Esophagus squamous epithelium (tissue), 5 donors: ENCODE measurements around the gene C5AR2. TPM values are rescaled to one million over a fixed set of nuclear protein-coding genes. Genes with fewer than 3 reads are reported as not detected.
"Not testable (repeated sequence)": the region's sequence is repeated elsewhere in the genome, so short reads cannot be mapped to it uniquely, and the experiment has no call there.

Source experiments
- DNase-seq: peaks from one replicate; lab custom pipeline; 2025; lab: John Stamatoyannopoulos, UW
- H3K27ac ChIP-seq, 4 donors: fragments of 200-600 bp; sonication (generic); one replicate each; pipeline ENCODE4 v1.5.1; 2016 to 2019; ENCODE audit warnings: mild to moderate bottlenecking in 1 of 4
- H3K27me3 ChIP-seq, 4 donors: fragments of 200-600 bp; sonication (generic); 1 replicate in 3 of 4; 2 replicates in 1 of 4; pipeline versions ENCODE4 v1.5.1 to v1.6.0; 2017 to 2021; ENCODE audit warnings: antibody characterized with exemption in 1 of 4
- H3K36me3 ChIP-seq, 3 donors: fragments of 200-600 bp; sonication (generic); one replicate each; pipeline ENCODE4 v1.5.1; 2016 to 2019
- H3K4me1 ChIP-seq, 3 donors: fragments of 200-600 bp; sonication (generic); one replicate each; pipeline ENCODE4 v1.5.1; 2017 to 2019
- H3K4me3 ChIP-seq, 4 donors: fragments of 200-600 bp; sonication (generic); 1 replicate in 3 of 4; 2 replicates in 1 of 4; pipeline ENCODE4 v1.5.1; 2016 to 2019; ENCODE audit warnings: mild to moderate bottlenecking in 2 of 4, moderate library complexity in 1 of 4
- H3K9me3 ChIP-seq, 3 donors: fragments of 200-600 bp; sonication (generic); one replicate each; pipeline ENCODE4 v1.5.1; 2016 to 2019
- CTCF ChIP-seq, 6 experiments: fragments of 450-650 bp in 4 of 6; fragments of 200-600 bp in 2 of 6; sonication (generic) in 2 of 6; IDR thresholded peaks; one replicate each; pipeline ENCODE4 v1.5.1; 2016 to 2019; ENCODE audit warnings: antibody characterized with exemption in 6 of 6, mild to moderate bottlenecking in 4 of 6, moderate library complexity in 4 of 6
- POLR2A ChIP-seq, 4 donors: fragments of 450-650 bp; IDR thresholded peaks; one replicate each; pipeline ENCODE4 v1.6.1; 2017; ENCODE audit warnings: antibody characterized with exemption in 4 of 4, mild to moderate bottlenecking in 4 of 4, moderate library complexity in 3 of 4
- WGBS, 2 donors: methylation state at CpG; one replicate each; pipeline ENCODE4 v1.1.5; 2018; 5-methylcytosine and 5-hydroxymethylcytosine counted together
- intact Hi-C: fragments of 100-400 bp; cut with DNase I; formaldehyde crosslinking; loops from one replicate; pipeline ENCODE4 v1.15.0; 2022
- total RNA-seq, 4 donors: library from RNA; depleted of rRNA; stranded (reverse); fragments of >200 nt; gene quantifications; one replicate each; pipeline ENCODE4 v1.1.0, GENCODE V29; 2016
- donor health status: DM: yes; HTN: yes; CAD: no.

The C5AR2 gene
- total RNA-seq, 4 donors from 2014 or later: 0.21 to 1.3 (median 0.63) TPM

DNA sequence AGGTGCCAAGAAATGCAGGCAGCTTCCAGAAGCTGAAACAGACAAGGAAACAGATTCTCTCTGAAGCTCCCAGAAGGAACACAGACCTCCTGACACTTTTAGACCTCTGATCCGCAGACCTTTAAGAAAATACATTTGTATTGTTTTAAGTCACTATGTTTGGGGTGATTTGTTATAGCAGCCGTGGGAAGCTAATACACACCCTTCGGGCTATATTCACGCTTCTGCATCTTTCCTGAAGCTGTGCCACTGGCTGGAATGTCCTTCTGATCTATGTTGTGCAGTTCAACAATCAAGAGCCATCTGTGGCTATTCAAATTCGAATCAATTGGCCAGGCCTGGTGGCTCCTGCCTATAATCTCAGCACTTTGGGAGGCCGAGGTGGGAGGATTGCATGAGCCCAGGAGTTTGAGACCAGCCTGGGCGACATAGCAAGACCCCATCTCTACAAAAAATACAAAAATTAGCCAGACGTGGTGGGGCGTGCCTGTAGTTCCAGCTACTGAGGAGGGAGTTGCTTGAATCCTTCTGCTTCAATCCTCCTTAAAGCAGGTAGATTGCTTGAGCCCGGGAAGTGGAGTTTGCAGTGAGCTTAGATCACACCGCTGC, 11.3 kb downstream of the C5AR2 start:
- TF ChIP-seq POLR2A (IDR thresholded peaks at IDR 0.05) (no peak), CTCF (IDR thresholded peaks at IDR 0.05) (no peak)
- Histone ChIP-seq H3K9me3 (no peaks in the 10 kb centered on the region), H3K27ac (no peak overlapping the region), H3K36me3 (no peaks in the 10 kb centered on the region), H3K4me3 (no peak overlapping the region), H3K4me1 (no peaks in the 10 kb centered on the region), H3K27me3 (no peaks in the 10 kb centered on the region)
- DNase-seq: no peak
- intact Hi-C loops: no loop called here
- 73 to 83% methylated on average over 10 to 11 of the region's 11 CpGs for WGBS, 2 donors

GRCh38 chr19:47344425-47344824, 12.4 kb downstream of the C5AR2 start:
- no peaks in the 10 kb centered on the region for H3K9me3 ChIP-seq
- TF ChIP-seq CTCF (IDR thresholded peaks at IDR 0.05): no peak
- TF ChIP-seq POLR2A (IDR thresholded peaks at IDR 0.05): no peak
- no peaks in the 10 kb centered on the region for H3K36me3 ChIP-seq
- no peaks in the 10 kb centered on the region for H3K27me3 ChIP-seq
- no peak overlapping the region for H3K4me3 ChIP-seq
- DNase-seq: no peak
- 88 to 100% methylated on average over 1 of the region's 1 CpG for WGBS, 2 donors
- intact Hi-C loops: no loop called here
- no peak overlapping the region for H3K27ac ChIP-seq
- peaks cover 0 to 6% (median 3%) of the 10 kb centered on the region in 3 donors for H3K4me1 ChIP-seq

- H3K9me3 ChIP-seq, intact Hi-C loops, H3K36me3 ChIP-seq, H3K27me3 ChIP-seq, H3K27ac ChIP-seq, DNase-seq, H3K4me3 ChIP-seq: not testable (repeated sequence)
- 84 to 87% methylated on average over 5 to 6 of the region's 6 CpGs for WGBS, 2 donors
- H3K4me1 ChIP-seq: peaks cover 10 to 22% (median 13%) of the 10 kb centered on the region in 3 donors
Observed at GRCh38 chr19:47346024-47346423, 14.0 kb downstream of the C5AR2 start.

GRCh38 chr19:47348819-47349795, 17.1 kb downstream of the C5AR2 start, which contains the start of gene DHX34:
DHX34 (plus strand) TSS chr19:47349315; CDS start chr19:47353031, 3,716 bp downstream.
- Histone ChIP-seq H3K9me3 (no peaks in the 10 kb centered on the region), H3K27me3 (no peaks in the 10 kb centered on the region), H3K36me3 (peaks cover 5 to 21% (median 15%) of the 10 kb centered on the region in 3 donors), H3K4me3 (peak within 1 kb of the TSS; percentile 71 to 88 (median 80)), H3K27ac (peak within 1 kb of the TSS; percentile 78 to 86 (median 80)), H3K4me1 (peaks cover 10 to 30% (median 13%) of the 10 kb centered on the region in 3 donors)
- TF ChIP-seq CTCF (IDR thresholded peaks at IDR 0.05) (peak; percentile 98 to 100 (median 100)), POLR2A (IDR thresholded peaks at IDR 0.05) (peak in 3 of 4 donors; percentile 60 to 86 (median 62))
- 2 to 6% methylated on average over 33 to 34 of the region's 63 CpGs for WGBS, 2 donors
- peak; percentile 90 for DNase-seq
- intact Hi-C loops: no loop called here

- WGBS, 2 donors: 60 to 80% methylated on average over 2 to 6 of the region's 6 CpGs
Observed at GRCh38 chr19:47350630-47351029, 18.7 kb downstream of the C5AR2 start.

More at GRCh38 chr19:47350630-47351029, 18.7 kb downstream of the C5AR2 start:
- H3K27me3 ChIP-seq: no peaks in the 10 kb centered on the region
- H3K9me3 ChIP-seq: no peaks in the 10 kb centered on the region
- no peak overlapping the region for H3K27ac ChIP-seq
- H3K36me3 ChIP-seq: peaks cover 15 to 37% (median 30%) of the 10 kb centered on the region in 3 donors
- intact Hi-C loops: no loop called here
- peaks cover 10 to 30% (median 13%) of the 10 kb centered on the region in 3 donors for H3K4me1 ChIP-seq
- TF ChIP-seq POLR2A (IDR thresholded peaks at IDR 0.05) (no peak), CTCF (IDR thresholded peaks at IDR 0.05) (no peak)
- H3K4me3 ChIP-seq: no peak overlapping the region
- no peak for DNase-seq
